OCI-LY1 (cell line): Measurements from ENCODE around the gene OGFR.
A peak's percentile ranks its signal among the peaks of the same experiment; 100 is the strongest.

Source experiments
- H2AFZ ChIP-seq: fragments of 200-600 bp; sonication (generic), shearing (Covaris generic); 2 replicates; pipeline ENCODE4 v1.6.0; 2014; ENCODE audit warnings: antibody characterized with exemption, mild to moderate bottlenecking, low read length
- H3F3A ChIP-seq: fragments of 200-600 bp; sonication (generic), shearing (Covaris generic); 2 replicates; pipeline ENCODE4 v1.6.0; 2014; ENCODE audit warnings: mild to moderate bottlenecking, antibody characterized with exemption, low read length, moderate library complexity; ENCODE audit not compliant: insufficient read depth
- H3K27ac ChIP-seq: fragments of 200-600 bp; sonication (generic); 2 replicates; pipeline ENCODE4 v1.5.1; 2014; ENCODE audit warnings: low read length, mixed run types, mild to moderate bottlenecking, low read depth; ENCODE audit not compliant: poor library complexity, severe bottlenecking
- H3K27me3 ChIP-seq: fragments of 200-600 bp; sonication (generic); 2 replicates; pipeline ENCODE4 v1.6.0; 2014; ENCODE audit warnings: antibody characterized with exemption, mild to moderate bottlenecking, low read length, moderate library complexity; ENCODE audit not compliant: insufficient read depth
- H3K36me3 ChIP-seq: fragments of 200-600 bp; sonication (generic); 2 replicates; pipeline ENCODE4 v1.6.1; 2014; ENCODE audit warnings: mild to moderate bottlenecking, antibody characterized with exemption, low read length, moderate library complexity, mixed read lengths; ENCODE audit not compliant: insufficient read depth
- H3K4me1 ChIP-seq: fragments of 200-600 bp; sonication (generic); 2 replicates; pipeline ENCODE4 v1.5.1; 2014; ENCODE audit warnings: mild to moderate bottlenecking, low read length, moderate library complexity; ENCODE audit not compliant: insufficient read depth, severe bottlenecking
- H3K4me2 ChIP-seq: fragments of 200-600 bp; sonication (generic), shearing (Covaris generic); 2 replicates; pipeline ENCODE4 v1.6.1; 2014; ENCODE audit warnings: low read length
- H3K4me3 ChIP-seq: fragments of 200-600 bp; sonication (generic); 2 replicates; pipeline ENCODE4 v1.5.1; 2014; ENCODE audit warnings: low read length, low read depth, mild to moderate bottlenecking, mixed read lengths; ENCODE audit not compliant: poor library complexity, severe bottlenecking
- H3K79me2 ChIP-seq: fragments of 200-600 bp; shearing (Covaris generic); 2 replicates; pipeline ENCODE4 v1.6.1; 2016; ENCODE audit warnings: mixed run types, low read length, mixed read lengths; ENCODE audit not compliant: insufficient read depth
- H3K9ac ChIP-seq: fragments of 200-600 bp; sonication (generic), shearing (Covaris generic); 2 replicates; pipeline ENCODE4 v1.6.1; 2014; ENCODE audit warnings: mild to moderate bottlenecking, low read length, mixed read lengths
- H3K9me2 ChIP-seq: fragments of 200-600 bp; sonication (generic), shearing (Covaris generic); 2 replicates; pipeline ENCODE4 v1.6.1; 2014; ENCODE audit warnings: low read depth, mild to moderate bottlenecking, low read length, mixed read lengths
- H3K9me3 ChIP-seq: fragments of 200-600 bp; shearing (Covaris generic); 2 replicates; pipeline ENCODE4 v1.6.1; 2014; ENCODE audit warnings: low read length, mixed read lengths
- H4K20me1 ChIP-seq: fragments of 200-600 bp; sonication (generic), shearing (Covaris generic); 2 replicates; pipeline ENCODE4 v1.6.0; 2016; ENCODE audit warnings: mild to moderate bottlenecking, low read length; ENCODE audit not compliant: insufficient read depth
- EZH2 ChIP-seq: fragments of 200-600 bp; sonication (generic), shearing (Covaris generic); IDR thresholded peaks from 2 replicates; pipeline ENCODE4 v1.8.0; 2017; ENCODE audit warnings: borderline replicate concordance, mixed run types, mild to moderate bottlenecking, antibody characterized with exemption, low read length, moderate library complexity, mixed read lengths
- TF ChIP-seq, protein P1 (sequence below): fragments of 200-600 bp; sonication (generic), shearing (Covaris generic); IDR thresholded peaks from 2 replicates; pipeline ENCODE4 v1.5.1; 2017; ENCODE audit warnings: mild to moderate bottlenecking, antibody characterized with exemption, low read length, moderate library complexity, mixed read lengths

Gene OGFR

DNA sequence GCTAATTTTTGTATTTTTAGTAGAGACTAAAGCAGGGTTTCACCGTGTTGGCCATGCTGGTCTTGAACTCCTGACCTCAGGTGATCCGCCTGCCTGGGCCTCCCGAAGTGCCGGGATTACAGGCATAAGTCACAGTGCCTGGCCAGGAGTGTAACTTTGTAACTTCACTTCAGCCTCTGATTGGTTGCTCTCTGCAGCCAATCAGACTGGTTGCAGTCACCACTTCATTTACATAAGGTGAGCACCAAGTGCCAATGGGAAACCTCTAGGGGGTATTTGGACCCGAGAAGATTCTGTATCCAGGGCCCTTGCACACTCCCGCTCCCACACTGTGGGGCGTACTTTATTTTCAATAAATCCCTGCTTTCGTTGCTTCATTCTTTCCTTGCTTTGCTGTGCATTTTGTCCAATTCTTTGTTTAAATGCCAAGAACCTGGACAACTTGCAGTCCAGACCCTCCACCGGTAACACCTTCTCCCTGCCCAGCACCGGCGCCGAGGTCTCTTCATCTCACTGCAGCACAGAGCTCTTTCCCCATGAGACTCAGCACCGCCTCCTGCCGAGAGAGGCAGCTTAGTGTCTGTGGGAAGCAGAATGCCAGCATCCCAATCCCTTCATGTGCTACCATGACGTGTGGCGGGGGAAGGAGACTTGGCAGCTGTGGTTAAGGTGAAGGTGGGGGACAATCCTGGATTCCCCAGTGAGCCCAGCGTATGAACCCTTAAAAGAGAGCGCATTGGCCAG is 22.3 kb upstream of the OGFR start:
- no peaks in the 10 kb centered on the region for H3K9me3 ChIP-seq
- H3K27me3 ChIP-seq, result no peaks in the 10 kb centered on the region
- peaks cover under 1% of the 10 kb centered on the region for H3K4me1 ChIP-seq
- no peaks in the 10 kb centered on the region for H3K79me2 ChIP-seq
- H3F3A ChIP-seq, result no peaks in the 10 kb centered on the region
- no peak overlapping the region for H3K4me3 ChIP-seq
- H3K36me3 ChIP-seq, result no peaks in the 10 kb centered on the region
- H3K4me2 ChIP-seq, result no peak overlapping the region
- H3K9ac ChIP-seq, result no peak overlapping the region
- H4K20me1 ChIP-seq, result no peaks in the 10 kb centered on the region
- no peak overlapping the region for H3K27ac ChIP-seq
- TF ChIP-seq, protein P1, sequence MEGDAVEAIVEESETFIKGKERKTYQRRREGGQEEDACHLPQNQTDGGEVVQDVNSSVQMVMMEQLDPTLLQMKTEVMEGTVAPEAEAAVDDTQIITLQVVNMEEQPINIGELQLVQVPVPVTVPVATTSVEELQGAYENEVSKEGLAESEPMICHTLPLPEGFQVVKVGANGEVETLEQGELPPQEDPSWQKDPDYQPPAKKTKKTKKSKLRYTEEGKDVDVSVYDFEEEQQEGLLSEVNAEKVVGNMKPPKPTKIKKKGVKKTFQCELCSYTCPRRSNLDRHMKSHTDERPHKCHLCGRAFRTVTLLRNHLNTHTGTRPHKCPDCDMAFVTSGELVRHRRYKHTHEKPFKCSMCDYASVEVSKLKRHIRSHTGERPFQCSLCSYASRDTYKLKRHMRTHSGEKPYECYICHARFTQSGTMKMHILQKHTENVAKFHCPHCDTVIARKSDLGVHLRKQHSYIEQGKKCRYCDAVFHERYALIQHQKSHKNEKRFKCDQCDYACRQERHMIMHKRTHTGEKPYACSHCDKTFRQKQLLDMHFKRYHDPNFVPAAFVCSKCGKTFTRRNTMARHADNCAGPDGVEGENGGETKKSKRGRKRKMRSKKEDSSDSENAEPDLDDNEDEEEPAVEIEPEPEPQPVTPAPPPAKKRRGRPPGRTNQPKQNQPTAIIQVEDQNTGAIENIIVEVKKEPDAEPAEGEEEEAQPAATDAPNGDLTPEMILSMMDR, result peak; percentile 41; the same call in 1 of the 2 replicates
- no peak for TF ChIP-seq EZH2
- H3K9me2 ChIP-seq, result no peaks in the 10 kb centered on the region
- no peak overlapping the region for H2AFZ ChIP-seq

DNA sequence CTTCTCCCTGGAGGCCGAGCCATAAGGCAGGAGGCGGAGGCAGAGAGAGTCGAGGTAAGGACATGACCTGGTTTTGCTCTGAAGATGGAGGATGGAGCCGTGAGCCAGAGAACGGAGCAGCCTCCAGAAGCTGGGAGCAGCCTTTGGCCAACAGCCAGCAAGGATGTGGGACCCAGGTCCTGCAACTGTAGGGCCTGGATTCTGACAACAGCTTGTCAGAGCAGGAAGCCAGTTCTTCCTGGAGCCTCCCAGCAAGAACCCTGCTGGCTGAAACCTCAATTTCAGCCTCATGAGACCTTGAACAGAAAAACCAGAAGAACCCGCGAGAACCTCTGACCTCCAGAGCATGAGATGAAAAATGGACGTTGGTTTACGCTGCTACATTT is 21.7 kb upstream of the OGFR start:
- Histone ChIP-seq H3K79me2 (no peaks in the 10 kb centered on the region), H3K36me3 (no peaks in the 10 kb centered on the region), H3K4me1 (no peaks in the 10 kb centered on the region), H3K9me2 (no peaks in the 10 kb centered on the region), H3K4me2 (no peak overlapping the region), H3F3A (no peaks in the 10 kb centered on the region), H3K4me3 (no peak overlapping the region), H3K27ac (no peak overlapping the region), H3K27me3 (no peaks in the 10 kb centered on the region), H4K20me1 (no peaks in the 10 kb centered on the region), H2AFZ (no peak overlapping the region), H3K9ac (no peak overlapping the region), H3K9me3 (no peaks in the 10 kb centered on the region)
- TF ChIP-seq, protein P1, result no peak
- TF ChIP-seq EZH2, result no peak

DNA sequence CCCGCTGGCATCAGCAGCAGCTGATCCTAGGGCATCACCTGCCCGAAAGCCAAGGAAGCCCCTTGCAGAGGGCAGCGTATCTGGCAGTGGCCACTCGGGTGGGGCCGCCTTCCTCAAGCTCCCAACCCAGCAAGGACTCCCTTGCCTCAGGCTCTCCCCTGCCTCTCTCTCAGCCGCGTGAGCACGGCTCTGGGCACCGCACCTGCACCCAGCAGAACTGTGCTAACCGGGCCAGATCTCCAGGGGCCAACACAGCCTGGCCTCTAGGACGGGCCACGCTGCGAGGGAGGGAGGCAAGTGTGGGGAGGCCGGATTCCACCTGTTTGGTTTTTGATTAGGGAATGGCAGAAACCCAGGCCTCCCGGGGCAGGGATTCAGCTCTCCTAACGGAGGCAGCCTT is 20.1 kb upstream of the OGFR start:
- TF ChIP-seq, protein P1, result no peak
- no peak for TF ChIP-seq EZH2
- H3K4me1 ChIP-seq, result no peaks in the 10 kb centered on the region
- 0 out of 2 replicates have a peak, but pooled peaks cover 8% of the 10 kb centered on the region for H3K27me3 ChIP-seq
- no peak overlapping the region for H3K4me2 ChIP-seq
- no peak overlapping the region for H3K9ac ChIP-seq
- H3K9me3 ChIP-seq, result no peaks in the 10 kb centered on the region
- no peaks in the 10 kb centered on the region for H3F3A ChIP-seq
- H4K20me1 ChIP-seq, result no peaks in the 10 kb centered on the region
- H3K9me2 ChIP-seq, result no peaks in the 10 kb centered on the region
- H3K27ac ChIP-seq, result no peak overlapping the region
- no peaks in the 10 kb centered on the region for H3K79me2 ChIP-seq
- H3K4me3 ChIP-seq, result no peak overlapping the region
- no peak overlapping the region for H2AFZ ChIP-seq
- H3K36me3 ChIP-seq, result no peaks in the 10 kb centered on the region
